GM18505 (cell line): ENCODE results near the gene ELF5.

Source experiments
- ATAC-seq: cut with Tn5 transposase; IDR thresholded peaks from one replicate; pipeline ENCODE4 v1.9.1; 2021; ENCODE audit not compliant: unreplicated experiment
- POLR2A ChIP-seq: IDR thresholded peaks from 4 replicates; pipeline ENCODE4 v1.6.1; 2011; ENCODE audit warnings: borderline replicate concordance; ENCODE audit not compliant: insufficient read depth, insufficient read length; ENCODE audit errors: extremely low read depth

Gene ELF5

DNA sequence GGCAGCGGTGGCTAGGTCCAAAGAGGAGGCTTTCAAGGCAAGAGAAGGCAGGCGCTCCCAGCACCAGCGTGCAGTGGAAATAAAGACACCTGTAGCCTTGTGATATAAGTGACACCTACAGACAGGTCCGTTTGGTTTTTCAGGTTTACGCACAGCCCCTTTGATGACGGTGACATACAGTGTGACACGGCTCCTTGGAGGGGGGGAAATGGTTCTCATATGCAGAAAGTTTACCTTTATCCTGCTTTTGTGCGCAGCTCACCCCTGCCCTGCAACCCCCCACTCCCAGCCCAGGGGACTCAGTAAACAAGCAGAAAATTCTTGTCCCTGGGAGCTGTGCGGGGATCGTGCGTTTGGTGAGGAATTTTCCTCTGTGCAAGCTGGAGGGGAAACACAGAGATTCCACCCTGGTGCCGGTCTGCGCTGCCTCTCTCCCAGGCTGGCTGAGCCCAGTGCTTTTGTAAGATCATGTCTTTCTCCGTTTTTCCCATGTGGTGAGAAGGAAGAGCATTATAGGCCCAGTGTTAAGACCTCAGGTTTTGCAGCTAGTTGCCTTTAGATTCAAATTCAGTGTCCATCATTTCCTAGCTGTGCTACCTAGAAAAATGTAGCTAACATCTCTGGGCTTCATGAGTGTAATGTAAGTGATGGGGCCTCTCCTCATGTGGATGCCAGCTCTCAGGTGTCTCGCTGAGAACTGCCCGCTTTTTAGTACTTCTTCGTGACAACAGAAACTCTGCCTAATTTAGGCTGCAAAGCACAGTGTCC, at the start of gene ELF5:
Gene ELF5, minus strand, starts transcription at position 113 of the 768 bp plus-strand sequence. CDS start 8,045 bp downstream, outside the sequence.
- ATAC-seq = no peak
- TF ChIP-seq POLR2A = no peak

DNA sequence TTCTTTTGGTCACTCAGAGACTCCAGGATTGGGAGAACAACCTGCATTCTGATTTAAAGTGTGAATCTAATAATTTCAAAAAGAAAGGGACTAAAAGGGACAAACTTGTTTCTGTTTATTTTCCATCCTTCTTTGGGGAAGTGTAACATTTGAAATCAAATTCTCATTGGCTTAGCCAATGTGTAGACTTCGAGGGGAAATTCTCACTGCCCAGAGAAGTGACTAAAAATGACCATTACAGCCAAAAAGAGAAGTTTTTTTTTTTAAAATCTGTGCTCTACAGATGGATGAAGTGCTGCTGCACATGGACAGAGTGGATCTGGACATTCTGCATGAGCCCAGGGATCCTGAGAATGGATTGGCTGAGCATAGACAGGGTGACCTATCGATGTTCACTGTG, 49.4 kb upstream of the ELF5 start:
- TF ChIP-seq POLR2A = no peak
- no peak for ATAC-seq

DNA sequence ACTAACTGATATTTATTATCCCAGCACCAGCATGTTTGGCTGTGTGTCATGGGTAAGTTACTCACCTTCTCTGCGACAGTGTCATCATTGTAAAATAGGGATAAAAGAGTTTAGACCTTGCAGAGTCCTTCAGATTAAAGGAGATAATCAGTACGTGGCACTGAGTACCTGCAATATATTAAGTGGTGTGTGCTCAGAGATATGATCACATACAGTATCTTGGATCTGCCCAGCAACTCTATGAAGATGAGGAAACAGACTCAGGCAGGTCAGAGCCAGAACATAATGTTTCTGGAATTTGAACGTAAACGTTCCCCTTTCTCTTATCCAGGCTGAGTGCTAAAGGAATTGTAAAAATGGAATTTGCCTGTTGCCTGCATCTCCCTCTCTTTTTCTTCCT, 46.9 kb upstream of the ELF5 start:
- no peak for TF ChIP-seq POLR2A
- no peak for ATAC-seq

DNA sequence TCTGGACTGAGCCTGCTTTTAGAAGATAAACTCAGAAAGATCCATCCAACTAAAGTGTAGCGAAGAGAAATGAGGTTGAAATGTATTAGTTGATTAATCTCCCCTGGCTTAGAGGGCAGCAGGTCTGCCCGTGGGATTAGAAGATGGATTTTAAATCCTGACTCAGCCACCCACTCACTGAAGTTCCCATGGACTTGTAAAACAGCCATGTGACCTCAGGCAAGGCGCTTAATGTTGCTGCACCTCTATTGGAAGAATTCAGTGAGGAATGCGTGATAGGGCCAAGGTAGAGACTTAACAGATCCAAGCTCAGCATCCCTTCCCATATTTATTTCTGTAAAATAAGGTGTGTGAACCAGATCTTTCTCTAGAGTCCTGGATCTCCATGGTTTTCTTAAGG, 45.1 kb upstream of the ELF5 start:
- no peak for ATAC-seq
- no peak for TF ChIP-seq POLR2A

DNA sequence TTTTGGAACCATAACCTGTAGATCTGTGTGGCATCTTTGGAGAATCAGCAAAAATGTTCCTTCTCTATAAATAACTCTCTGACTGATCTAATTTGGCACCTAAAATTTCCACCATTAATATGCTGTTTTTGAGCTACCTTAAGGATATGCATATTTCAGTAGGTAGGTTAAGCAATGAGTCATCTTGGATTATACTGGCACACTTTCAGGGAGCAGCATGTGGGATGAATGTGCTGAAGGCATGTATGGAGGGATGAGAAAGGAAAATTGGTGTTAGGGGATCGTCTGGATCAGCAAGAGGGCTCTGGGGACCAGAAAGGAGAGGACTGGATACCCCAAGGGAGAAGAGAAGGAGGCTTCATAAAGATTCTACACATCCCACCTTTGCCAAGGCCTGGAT, 44.6 kb upstream of the ELF5 start:
- no peak for ATAC-seq
- TF ChIP-seq POLR2A = no peak

DNA sequence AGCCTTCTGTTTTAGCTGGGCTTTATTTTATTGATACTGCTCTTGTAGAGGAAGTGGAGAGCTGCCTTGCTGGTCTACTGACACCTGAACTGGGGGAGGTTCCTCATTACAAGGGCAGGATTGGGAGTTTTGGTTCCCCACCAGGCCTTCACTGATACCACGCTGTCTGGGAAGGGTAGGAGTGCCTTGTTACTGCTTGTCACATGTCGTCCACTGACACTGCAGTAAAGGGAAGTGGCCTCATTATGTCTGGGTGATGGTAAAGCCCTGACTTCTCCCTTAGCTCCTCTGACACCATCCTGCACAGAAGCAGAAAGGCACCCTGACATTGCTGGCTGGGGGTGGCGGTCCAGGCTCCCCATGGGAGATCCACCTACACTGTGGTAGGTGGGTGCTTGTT, 38.7 kb upstream of the ELF5 start:
- no peak for TF ChIP-seq POLR2A
- no peak for ATAC-seq

DNA sequence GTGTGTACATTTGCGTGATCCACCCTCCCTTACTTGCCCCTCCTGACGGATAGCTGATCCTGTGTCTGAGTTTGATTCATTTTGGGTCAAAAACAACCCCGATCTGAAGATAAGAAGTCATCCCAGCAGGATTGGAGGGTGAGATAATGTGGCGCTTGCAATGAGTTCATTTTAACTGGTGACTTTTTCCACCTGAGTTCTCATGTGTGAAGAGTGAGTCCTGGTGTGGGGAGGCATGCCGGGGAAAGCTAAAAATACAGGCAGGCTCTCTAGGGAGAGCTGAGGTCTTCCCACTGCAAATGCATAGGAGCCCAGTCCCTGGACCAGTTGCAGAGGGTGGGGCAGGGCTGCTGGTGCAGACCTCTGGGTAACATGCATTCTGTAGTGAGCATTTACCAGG, 35.7 kb upstream of the ELF5 start:
- no peak for ATAC-seq
- no peak for TF ChIP-seq POLR2A

DNA sequence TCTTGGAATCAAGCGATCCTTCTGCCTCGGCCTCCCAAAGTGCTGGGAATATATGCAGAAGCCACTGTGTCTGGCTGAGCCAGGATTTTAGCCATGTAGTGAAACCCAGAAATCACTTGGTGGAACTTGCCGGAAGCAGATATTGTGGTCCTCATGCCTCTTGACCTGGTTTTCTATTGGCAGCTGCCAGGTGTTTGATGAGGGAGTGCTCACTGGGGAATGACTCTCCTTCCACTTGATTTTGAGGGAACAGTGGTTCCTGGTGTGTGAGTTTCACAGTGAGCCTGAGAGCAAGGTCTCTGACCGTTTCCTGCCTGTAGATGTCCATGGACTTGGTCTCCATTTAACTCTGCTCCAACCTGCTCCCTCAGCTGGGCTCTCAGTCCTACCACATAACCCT, 34.7 kb upstream of the ELF5 start:
- no peak for ATAC-seq
- no peak for TF ChIP-seq POLR2A

DNA sequence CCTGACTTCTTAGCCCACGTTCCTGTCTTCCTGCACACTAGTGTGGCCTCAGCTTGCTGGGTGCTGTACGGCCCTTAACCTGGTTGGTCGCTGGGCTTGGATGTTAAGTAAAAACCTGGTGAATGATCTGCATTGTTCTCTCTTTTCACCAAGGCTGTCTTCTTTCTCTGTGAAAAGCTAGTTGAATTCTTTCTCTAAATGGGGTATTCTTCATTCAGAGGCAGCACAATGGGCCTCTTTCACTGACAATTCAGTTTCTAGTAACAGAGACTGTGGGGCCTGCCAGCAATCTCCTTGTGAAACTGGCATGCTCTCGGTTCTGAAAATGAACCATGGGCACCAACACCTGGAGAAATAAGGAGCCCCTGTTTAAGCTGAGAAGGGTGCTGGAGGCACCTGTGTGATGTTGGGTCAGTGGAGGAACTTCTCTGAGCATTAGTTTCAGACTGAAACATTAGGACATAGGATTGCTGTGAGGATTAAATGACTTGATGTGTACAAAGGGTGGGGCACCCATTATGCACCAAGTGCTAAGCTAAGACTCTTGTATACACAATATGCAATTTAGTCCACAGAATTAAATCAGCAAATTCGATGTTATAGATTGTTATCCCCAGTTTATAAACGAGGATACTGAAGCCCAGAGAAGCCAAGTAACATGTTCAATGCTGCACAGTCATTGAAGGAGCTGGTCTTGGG, 33.1 kb upstream of the ELF5 start:
- ATAC-seq = no peak
- TF ChIP-seq POLR2A = no peak

DNA sequence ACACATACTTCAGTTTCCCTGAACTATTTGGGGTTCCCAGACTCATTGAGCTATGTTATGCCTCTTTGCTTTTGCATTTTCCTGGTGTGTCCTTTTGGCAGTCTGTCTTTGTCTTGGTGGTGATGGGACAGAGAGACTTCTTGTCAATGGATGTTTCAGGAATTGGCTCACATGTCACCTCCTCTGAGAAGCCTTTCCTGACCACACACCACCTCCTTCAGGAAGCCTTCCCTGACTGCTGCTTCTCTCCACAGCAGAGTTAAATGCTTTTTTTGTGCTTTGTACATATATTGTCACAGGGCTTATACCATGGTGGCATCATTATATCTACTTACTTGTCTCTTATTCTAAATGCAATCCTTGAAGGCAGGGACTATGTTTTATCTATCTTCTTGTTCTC, 28.5 kb upstream of the ELF5 start:
- no peak for TF ChIP-seq POLR2A
- no peak for ATAC-seq

DNA sequence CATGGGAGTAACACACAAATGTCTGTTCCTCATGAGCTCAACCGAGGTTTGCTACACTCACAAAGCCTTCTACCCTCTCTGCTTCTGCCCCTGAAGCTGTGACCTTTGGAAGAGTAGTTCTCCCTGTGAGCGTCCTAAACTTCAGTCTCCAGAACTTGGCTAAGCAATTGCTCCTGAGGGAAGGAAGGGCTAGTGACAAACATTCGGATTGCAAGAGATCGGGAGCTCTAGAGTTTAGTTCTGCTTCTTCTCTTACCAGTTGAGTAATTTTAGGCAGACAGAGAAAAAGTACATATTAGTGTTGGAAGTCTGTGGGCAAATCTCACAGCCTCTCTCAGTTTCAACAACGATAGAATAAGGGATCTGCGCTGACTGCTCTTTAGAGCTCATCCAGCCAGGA, 27.3 kb upstream of the ELF5 start:
- TF ChIP-seq POLR2A = no peak
- no peak for ATAC-seq

DNA sequence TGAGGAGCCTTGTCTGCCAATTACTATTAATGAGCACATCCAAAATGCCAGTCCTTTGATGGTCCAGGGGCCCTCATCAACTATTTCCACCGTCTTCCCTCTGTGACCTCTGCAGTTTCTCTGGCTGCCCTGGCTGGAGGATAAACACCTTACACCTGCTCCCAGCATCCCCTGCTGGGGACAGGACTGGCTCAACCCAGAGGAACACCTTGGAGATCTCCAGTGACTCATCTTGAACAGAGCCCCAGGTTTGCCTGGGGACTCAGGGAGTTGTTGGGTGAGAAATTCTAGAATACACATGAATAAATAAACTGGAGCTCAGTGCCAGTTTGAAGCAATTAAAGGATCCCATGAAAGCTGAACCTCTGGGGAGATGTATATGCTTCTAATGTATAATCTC, 24.0 kb upstream of the ELF5 start:
- TF ChIP-seq POLR2A = no peak
- ATAC-seq = no peak

DNA sequence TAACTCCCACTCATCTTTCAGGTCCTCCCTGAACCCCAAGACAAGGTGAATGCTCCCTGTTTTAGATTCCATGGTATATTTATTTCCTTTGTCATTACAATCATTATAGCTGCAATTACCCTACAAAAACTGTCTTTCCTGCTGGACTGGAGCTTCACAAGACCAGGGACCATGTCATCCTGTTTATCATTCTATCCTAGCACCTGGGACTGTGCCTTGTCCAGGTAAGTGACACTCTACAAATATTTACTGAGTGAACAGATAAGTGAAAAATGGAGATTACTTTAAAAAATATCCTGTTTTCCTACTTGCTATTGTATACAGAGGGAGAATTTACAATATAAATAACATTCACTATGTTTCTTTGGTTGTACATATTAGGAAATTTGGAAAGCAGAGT, 22.5 kb upstream of the ELF5 start:
- ATAC-seq = no peak
- TF ChIP-seq POLR2A = no peak

DNA sequence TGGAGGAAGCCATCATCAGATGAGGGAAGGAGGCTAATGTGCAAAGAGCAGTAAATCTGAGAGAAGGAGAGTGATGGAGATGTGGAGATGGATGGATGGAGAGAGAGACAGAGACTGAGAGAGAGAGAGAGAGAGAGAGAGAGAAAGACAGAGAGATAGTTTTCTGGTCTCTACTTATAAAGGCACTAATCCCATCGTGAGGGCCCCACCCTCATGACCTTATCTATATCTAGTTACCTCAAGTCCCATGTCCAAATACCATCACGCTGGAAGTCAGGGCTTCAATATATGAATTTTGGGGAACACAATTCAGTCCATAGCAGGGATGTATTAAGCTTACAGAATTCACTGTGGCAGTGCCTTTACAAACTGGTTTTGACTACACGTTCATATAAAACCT, 21.2 kb upstream of the ELF5 start:
- TF ChIP-seq POLR2A = no peak
- ATAC-seq = no peak

DNA sequence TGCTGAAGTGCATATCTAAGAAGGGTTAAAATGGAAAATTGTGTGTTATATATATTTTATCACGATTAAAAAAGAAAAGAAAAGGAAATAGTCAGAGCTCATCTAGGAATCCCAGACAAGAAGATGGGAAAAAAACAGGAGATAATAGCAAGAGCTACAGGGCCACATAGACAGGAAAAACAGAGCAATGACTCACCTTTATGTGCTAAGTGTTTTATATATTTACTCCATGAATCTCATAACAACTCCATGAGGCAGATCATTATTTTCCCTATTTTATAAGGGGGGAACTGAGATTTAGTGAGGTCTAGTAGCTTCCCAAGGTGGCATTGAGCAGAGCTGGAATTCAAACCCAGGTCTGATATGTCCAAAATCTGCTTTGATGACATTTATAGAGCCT, 18.1 kb upstream of the ELF5 start:
- no peak for TF ChIP-seq POLR2A
- ATAC-seq = no peak

DNA sequence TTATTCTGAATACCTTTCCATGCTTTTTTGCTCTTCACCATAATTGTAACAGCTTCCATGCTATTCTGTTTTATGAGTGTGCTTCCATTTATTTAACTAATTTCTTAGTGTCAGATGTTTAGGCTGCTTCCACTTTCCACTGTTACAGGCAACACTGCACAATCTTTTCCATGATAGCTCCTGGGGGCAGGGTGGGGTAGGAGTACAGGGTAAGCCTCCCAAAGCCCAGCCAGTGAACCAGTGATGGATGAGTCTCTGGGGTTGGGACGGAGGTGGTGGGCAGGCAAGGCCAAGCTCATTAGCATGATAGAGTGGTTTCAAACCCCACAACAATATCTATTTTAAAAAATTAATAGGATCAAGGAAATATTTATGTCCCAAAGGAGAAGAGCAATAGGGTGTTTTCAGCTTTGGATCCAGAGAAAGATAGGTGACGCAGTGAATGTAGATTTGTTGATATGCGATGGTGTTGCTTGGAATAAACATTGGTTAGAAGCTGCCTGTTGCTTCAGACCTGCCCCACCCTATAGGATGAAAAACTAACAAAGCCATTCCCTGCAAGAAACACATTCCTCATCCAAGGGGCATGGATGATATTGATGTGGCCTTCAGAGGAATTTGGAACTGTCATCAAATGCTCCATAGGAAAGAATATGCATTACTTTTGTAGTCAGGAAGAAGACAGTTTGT, 17.1 kb upstream of the ELF5 start:
- no peak for ATAC-seq
- no peak for TF ChIP-seq POLR2A
